Right renal pelvis (tissue), 4 donors: ENCODE results near the gene CAPN2. TPM values are rescaled to one million over a fixed set of nuclear protein-coding genes. Genes with fewer than 3 reads are reported as not detected.

ENCODE experiments used
- DNase-seq, 4 donors: peaks; one replicate each; pipeline ENCODE4 v3.0.0-alpha.2; 2013; ENCODE audit warnings: low read depth in 4 of 4, low spot score in 3 of 4, missing footprints in 1 of 4
- polyA plus RNA-seq, 4 donors: library from polyadenylated mRNA; unstranded; fragments of 120-200 nt; gene quantifications; one replicate each; pipeline ENCODE4 v1.2.1, GENCODE V29; 2013; ENCODE audit not compliant: insufficient read length in 4 of 4

The CAPN2 gene
- polyA plus RNA-seq, 4 donors: 176 to 204 (median 187) TPM

- no peak for DNase-seq
Measured at GRCh38 chr1:223755992-223756775, 43.8 kb downstream of the CAPN2 start.

GRCh38 chr1:223756806-223757700 lies 44.7 kb downstream of the CAPN2 start:
- no peak for DNase-seq

- DNase-seq: no peak
Measured at GRCh38 chr1:223758734-223759133, 46.4 kb downstream of the CAPN2 start.

GRCh38 chr1:223759273-223759672 lies 46.9 kb downstream of the CAPN2 start:
- DNase-seq: no peak

GRCh38 chr1:223760833-223761232 lies 48.5 kb downstream of the CAPN2 start:
- DNase-seq: no peak

GRCh38 chr1:223761411-223761810 lies 49.1 kb downstream of the CAPN2 start:
- no peak for DNase-seq

- no peak for DNase-seq
Measured at GRCh38 chr1:223763251-223763650, 50.9 kb downstream of the CAPN2 start.

GRCh38 chr1:223763881-223764280 lies 51.5 kb downstream of the CAPN2 start:
- no peak for DNase-seq

GRCh38 chr1:223765036-223765718 lies 52.8 kb downstream of the CAPN2 start:
- DNase-seq: no peak

- no peak for DNase-seq
Measured at GRCh38 chr1:223765719-223766340, 53.5 kb downstream of the CAPN2 start.

- no peak for DNase-seq
Measured at GRCh38 chr1:223770621-223771315, 58.4 kb downstream of the CAPN2 start.

- DNase-seq: no peak
Measured at GRCh38 chr1:223771469-223771813, 59.1 kb downstream of the CAPN2 start.

GRCh38 chr1:223771814-223772770 lies 59.8 kb downstream of the CAPN2 start:
- no peak for DNase-seq

GRCh38 chr1:223772771-223773160 lies 60.4 kb downstream of the CAPN2 start:
- DNase-seq: no peak

- DNase-seq: no peak
Measured at GRCh38 chr1:223774134-223774814, 61.9 kb downstream of the CAPN2 start.

GRCh38 chr1:223775054-223775453 lies 62.7 kb downstream of the CAPN2 start:
- DNase-seq: no peak

- DNase-seq: no peak
Measured at GRCh38 chr1:223775711-223776074, 63.4 kb downstream of the CAPN2 start.

- no peak for DNase-seq
Measured at GRCh38 chr1:223776075-223776814, 63.9 kb downstream of the CAPN2 start.
